ENCODE measurements around the gene NME4. TPM values are rescaled to one million over a fixed set of nuclear protein-coding genes. Genes with fewer than 3 reads are reported as not detected.
"Not testable (repeated sequence)": the region's sequence is repeated elsewhere in the genome, so short reads cannot be mapped to it uniquely, and the experiment has no call there.

The NME4 gene
- 97.2 TPM for polyA plus RNA-seq (2012; ENCODE audit: low read depth, missing spikeins)

DNA sequence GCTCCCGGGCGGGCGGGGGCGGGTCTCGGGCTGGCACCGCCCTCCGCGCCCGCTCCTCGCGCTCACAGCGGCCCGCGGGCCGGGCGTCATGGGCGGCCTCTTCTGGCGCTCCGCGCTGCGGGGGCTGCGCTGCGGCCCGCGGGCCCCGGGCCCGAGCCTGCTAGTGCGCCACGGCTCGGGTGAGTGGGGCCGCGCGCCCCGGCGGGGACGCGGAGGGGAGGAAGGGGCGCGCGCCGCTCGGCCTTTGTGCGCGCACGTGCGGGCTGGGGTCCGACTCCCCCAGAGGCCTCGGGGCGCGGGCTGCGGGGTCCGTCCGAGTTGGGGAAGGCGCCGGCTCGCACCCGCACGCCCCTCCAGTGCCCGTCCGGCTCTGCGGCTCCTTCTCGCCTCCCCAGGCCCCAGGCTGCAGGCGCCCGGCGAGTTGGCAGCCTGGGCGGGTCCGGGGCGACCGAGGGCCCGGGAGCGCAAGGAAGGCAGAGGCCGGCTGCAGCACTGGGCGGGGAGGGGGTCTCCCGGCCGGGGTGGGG lies at the start of gene NME4:
NME4 (plus strand) TSS at position 65 of the 527 bp plus-strand sequence; CDS start at position 89, 24 bp downstream.
- FAIRE-seq: no peak
- TF ChIP-seq POLR2A (IDR thresholded peaks at IDR 0.05; ENCODE audit: low read depth, low read length) (no peak), POU2F2 (IDR thresholded peaks at IDR 0.05; ENCODE audit: low read depth, low read length) (no peak), TAF1 (IDR thresholded peaks at IDR 0.05; ENCODE audit: low read depth, low read length) (no peak), SPI1 (IDR thresholded peaks at IDR 0.05; ENCODE audit: low read depth, low read length) (no peak), PAX5 (IDR thresholded peaks at IDR 0.05; ENCODE audit: insufficient read depth, low read length, severe bottlenecking) (no peak), POLR2AphosphoS5 (IDR thresholded peaks at IDR 0.05; ENCODE audit: low read depth, low read length) (no peak)
- peak; percentile 62 for DNase-seq (ENCODE audit: insufficient read length, low spot score)

DNA sequence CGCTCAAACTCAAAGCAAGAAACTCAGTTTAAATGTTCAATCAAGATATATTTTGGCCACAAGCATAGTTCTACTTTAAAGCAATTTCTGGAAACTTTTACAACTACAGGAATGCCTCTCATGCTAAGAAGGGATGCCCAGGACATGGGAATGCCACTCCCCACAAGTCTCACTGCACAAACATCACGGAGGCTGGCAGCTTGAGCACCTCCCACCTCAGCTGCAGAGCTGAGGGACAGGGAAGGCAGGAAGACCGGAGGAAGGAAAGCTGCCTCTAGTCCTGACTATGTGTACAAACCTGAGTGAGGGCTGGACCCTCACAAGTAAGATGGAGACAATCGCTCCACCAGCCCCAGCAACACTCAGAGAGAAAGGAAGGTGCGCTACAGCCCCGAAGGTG lies 49.8 kb upstream of the NME4 start:
- FAIRE-seq (no peak), DNase-seq (ENCODE audit: insufficient read length, low spot score) (no peak)
- TF ChIP-seq POLR2A (IDR thresholded peaks at IDR 0.05; ENCODE audit: low read depth, low read length): no peak
- TF ChIP-seq PAX5 (IDR thresholded peaks at IDR 0.05; ENCODE audit: insufficient read depth, low read length, severe bottlenecking): no peak
- TF ChIP-seq TAF1 (IDR thresholded peaks at IDR 0.05; ENCODE audit: low read depth, low read length): no peak
- TF ChIP-seq POU2F2 (IDR thresholded peaks at IDR 0.05; ENCODE audit: low read depth, low read length): no peak
- no peak for TF ChIP-seq POLR2AphosphoS5 (IDR thresholded peaks at IDR 0.05; ENCODE audit: low read depth, low read length)
- TF ChIP-seq SPI1 (IDR thresholded peaks at IDR 0.05; ENCODE audit: low read depth, low read length): no peak

- FAIRE-seq; DNase-seq (ENCODE audit: insufficient read length, low spot score): not testable (repeated sequence)
- 0 out of 2 replicates have a peak, but pooled peaks have one; percentile 51 for TF ChIP-seq POLR2AphosphoS5 (IDR thresholded peaks at IDR 0.05; ENCODE audit: low read depth, low read length)
Measured at GRCh38 chr16:348495-348894, 48.5 kb upstream of the NME4 start.

- DNase-seq (ENCODE audit: insufficient read length, low spot score): peak; percentile 21
- TF ChIP-seq POLR2A (IDR thresholded peaks at IDR 0.05; ENCODE audit: low read depth, low read length) (no peak), POU2F2 (IDR thresholded peaks at IDR 0.05; ENCODE audit: low read depth, low read length) (no peak), SPI1 (IDR thresholded peaks at IDR 0.05; ENCODE audit: low read depth, low read length) (no peak), POLR2AphosphoS5 (IDR thresholded peaks at IDR 0.05; ENCODE audit: low read depth, low read length) (no peak), PAX5 (IDR thresholded peaks at IDR 0.05; ENCODE audit: insufficient read depth, low read length, severe bottlenecking) (no peak), TAF1 (IDR thresholded peaks at IDR 0.05; ENCODE audit: low read depth, low read length) (no peak)
- peak; percentile 81 for FAIRE-seq
Measured at GRCh38 chr16:349211-349610, 47.8 kb upstream of the NME4 start.

- DNase-seq (ENCODE audit: insufficient read length, low spot score) (no peak), FAIRE-seq (peak; percentile 45)
- no peak for TF ChIP-seq PAX5 (IDR thresholded peaks at IDR 0.05; ENCODE audit: insufficient read depth, low read length, severe bottlenecking)
- TF ChIP-seq SPI1 (IDR thresholded peaks at IDR 0.05; ENCODE audit: low read depth, low read length): no peak
- TF ChIP-seq POLR2A (IDR thresholded peaks at IDR 0.05; ENCODE audit: low read depth, low read length): no peak
- no peak for TF ChIP-seq POLR2AphosphoS5 (IDR thresholded peaks at IDR 0.05; ENCODE audit: low read depth, low read length)
- no peak for TF ChIP-seq POU2F2 (IDR thresholded peaks at IDR 0.05; ENCODE audit: low read depth, low read length)
- no peak for TF ChIP-seq TAF1 (IDR thresholded peaks at IDR 0.05; ENCODE audit: low read depth, low read length)
Measured at GRCh38 chr16:350203-350602, 46.8 kb upstream of the NME4 start.

- no peak for DNase-seq (ENCODE audit: insufficient read length, low spot score)
- FAIRE-seq: no peak
Measured at GRCh38 chr16:351804-352520, 45.0 kb upstream of the NME4 start.

DNA sequence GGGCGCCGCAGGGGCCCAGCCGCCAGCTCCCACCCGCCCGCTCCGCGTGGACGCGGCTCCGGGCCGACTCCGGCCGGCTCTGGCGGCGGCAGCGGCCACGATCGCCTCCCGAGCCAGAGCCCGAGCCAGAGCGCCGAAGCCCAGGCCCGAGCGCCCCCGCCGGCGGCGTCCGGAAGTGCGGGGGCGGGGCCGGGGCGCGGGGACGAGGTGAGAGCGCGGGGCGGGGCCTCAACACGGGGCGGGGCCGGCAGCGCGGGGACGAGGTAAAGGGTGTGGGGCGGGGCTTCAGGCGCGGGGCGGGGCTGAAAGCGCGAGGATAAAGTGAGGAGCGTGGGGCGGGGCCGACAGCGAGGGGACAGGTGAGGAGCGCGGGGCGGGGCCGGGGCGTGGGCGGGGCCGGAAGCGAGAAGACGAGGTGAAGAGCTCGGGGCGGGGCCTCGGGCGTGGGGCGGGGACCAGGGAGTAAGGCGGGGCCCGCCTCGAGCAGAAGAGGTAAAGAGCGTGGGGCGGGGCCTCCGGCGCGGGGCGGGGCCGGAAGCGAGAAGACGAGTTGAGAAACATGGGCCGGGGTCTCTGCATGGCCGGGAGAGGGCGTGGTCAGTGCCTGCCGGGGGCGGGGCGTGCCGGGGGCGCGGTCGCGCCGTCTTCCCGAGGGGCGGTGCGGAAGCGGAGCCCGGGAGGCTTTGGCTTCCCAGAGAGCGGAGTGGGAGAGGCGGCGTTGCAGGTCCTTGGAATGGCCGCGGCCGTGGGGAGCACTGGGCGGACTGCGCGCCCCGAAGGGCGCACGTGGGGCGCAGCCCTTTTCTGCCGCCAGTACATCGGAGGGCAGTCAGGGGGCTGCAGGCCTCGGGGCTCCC lies 44.2 kb upstream of the NME4 start, which contains the start of gene AXIN1:
AXIN1 (minus strand) TSS at position 177 of the 857 bp plus-strand sequence. CDS start 5,698 bp downstream, outside the sequence.
- DNase-seq (ENCODE audit: insufficient read length, low spot score) (peak; percentile 92), FAIRE-seq (peak; percentile 78)
- no peak for TF ChIP-seq TAF1 (IDR thresholded peaks at IDR 0.05; ENCODE audit: low read depth, low read length)
- TF ChIP-seq POLR2A (IDR thresholded peaks at IDR 0.05; ENCODE audit: low read depth, low read length): no peak
- TF ChIP-seq POU2F2 (IDR thresholded peaks at IDR 0.05; ENCODE audit: low read depth, low read length): no peak
- TF ChIP-seq POLR2AphosphoS5 (IDR thresholded peaks at IDR 0.05; ENCODE audit: low read depth, low read length): no peak
- no peak for TF ChIP-seq SPI1 (IDR thresholded peaks at IDR 0.05; ENCODE audit: low read depth, low read length)
- TF ChIP-seq PAX5 (IDR thresholded peaks at IDR 0.05; ENCODE audit: insufficient read depth, low read length, severe bottlenecking): no peak

More at GRCh38 chr16:351804-352520, 45.0 kb upstream of the NME4 start:
- TF ChIP-seq TAF1 (IDR thresholded peaks at IDR 0.05; ENCODE audit: low read depth, low read length) (no peak), POLR2A (IDR thresholded peaks at IDR 0.05; ENCODE audit: low read depth, low read length) (no peak), SPI1 (IDR thresholded peaks at IDR 0.05; ENCODE audit: low read depth, low read length) (no peak), POLR2AphosphoS5 (IDR thresholded peaks at IDR 0.05; ENCODE audit: low read depth, low read length) (no peak), POU2F2 (IDR thresholded peaks at IDR 0.05; ENCODE audit: low read depth, low read length) (no peak), PAX5 (IDR thresholded peaks at IDR 0.05; ENCODE audit: insufficient read depth, low read length, severe bottlenecking) (no peak)

DNA sequence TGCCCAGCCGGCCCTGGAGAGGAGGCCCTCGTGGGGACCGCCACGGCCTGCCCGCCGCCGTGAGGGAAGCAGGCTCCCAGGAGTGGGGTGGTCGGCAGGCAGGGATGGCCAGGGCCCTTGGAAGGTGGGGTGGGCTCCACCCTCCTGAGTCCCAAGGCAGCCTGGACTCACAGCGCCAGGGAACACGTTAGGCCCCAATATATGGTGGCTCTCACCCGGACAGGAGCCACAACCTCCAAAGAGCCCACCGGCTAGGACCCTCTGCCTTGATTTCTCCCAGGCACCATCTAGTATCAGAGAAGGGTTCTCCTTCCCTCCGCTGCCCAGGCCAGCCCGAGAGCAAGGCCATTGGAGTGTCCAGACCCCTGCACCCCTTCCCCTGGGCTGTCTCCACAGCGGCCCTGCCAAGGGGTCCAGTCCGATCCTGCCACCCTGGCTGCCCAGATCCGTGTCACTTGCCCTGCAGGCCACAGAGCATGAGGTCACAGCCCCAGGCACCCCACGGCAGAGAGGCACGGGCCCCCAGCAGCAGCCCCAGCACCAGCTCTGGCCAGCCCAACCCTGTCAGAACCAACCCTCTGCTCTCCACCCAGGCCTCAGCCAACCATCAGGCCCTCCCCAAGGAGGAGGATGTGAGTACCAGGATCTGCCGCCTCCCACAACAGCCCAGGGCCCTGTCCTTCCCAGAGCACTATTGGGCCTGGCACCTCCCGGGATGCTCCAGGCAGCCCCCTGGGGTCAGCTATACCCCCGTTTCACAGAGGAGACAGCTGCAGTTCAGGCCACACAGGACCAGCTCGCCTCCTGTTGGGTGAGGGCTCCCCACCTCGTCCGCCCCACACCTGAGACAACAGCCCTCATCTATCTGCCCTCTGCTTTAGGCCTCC lies 43.4 kb upstream of the NME4 start:
- no peak for FAIRE-seq
- no peak for DNase-seq (ENCODE audit: insufficient read length, low spot score)

More for the DNA sequence above, 43.4 kb upstream of the NME4 start:
- TF ChIP-seq TAF1 (IDR thresholded peaks at IDR 0.05; ENCODE audit: low read depth, low read length): no peak
- TF ChIP-seq POU2F2 (IDR thresholded peaks at IDR 0.05; ENCODE audit: low read depth, low read length): no peak
- no peak for TF ChIP-seq SPI1 (IDR thresholded peaks at IDR 0.05; ENCODE audit: low read depth, low read length)
- no peak for TF ChIP-seq PAX5 (IDR thresholded peaks at IDR 0.05; ENCODE audit: insufficient read depth, low read length, severe bottlenecking)
- no peak for TF ChIP-seq POLR2AphosphoS5 (IDR thresholded peaks at IDR 0.05; ENCODE audit: low read depth, low read length)
- no peak for TF ChIP-seq POLR2A (IDR thresholded peaks at IDR 0.05; ENCODE audit: low read depth, low read length)
